NCI-H2227 (cell line): ENCODE measurements around the gene ODAPH.
"Not testable (repeated sequence)": the region's sequence is repeated elsewhere in the genome, so short reads cannot be mapped to it uniquely, and the experiment has no call there.

Experiments
- DNase-seq: peaks from one replicate; lab custom pipeline; 2025; ENCODE audit not compliant: unreplicated experiment; lab: John Stamatoyannopoulos, UW

ODAPH gene

DNA sequence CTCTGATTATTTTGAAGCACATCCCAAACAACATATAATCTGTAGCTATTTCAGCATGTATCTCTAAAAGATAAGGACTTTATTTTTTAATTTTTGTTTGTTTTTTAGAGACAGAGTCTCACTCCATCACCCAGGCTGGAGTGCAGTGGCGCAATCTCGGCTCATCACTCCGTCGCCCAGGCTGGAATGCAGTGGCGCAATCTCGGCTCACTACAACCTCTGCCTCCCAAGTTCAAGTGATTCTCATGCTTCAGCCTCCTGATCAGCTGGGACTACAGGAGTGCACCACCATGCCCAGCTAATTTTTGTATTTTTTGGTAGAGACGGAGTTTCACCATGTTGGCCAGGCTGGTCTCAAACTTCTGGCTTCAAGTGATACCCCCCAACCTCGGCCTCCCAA, 11.6 kb upstream of the ODAPH start:
- DNase-seq, result not testable (repeated sequence)

- DNase-seq, result no peak
Observed at GRCh38 chr4:75544870-75545269, 11.0 kb upstream of the ODAPH start.

DNA sequence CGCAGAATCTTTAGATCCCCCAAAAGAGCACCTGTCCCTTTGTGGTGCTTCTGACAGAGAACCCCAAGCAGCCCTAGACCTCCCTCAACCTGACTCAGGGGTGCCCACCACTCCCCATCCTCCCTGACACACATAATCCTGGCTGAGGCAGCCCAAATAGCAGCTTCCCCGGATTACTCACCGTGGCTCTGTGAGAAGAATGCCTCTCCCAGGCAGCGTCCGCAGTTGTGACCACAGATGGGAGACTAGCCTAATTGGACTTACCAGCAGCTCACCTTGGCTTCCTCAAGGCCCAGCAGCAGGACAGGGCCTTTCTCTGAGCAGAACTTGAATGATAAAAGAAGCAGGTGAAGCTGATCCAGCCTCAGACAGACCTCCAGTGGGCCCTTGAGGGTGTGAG, 10.3 kb upstream of the ODAPH start:
- no peak for DNase-seq

GRCh38 chr4:75547647-75548387, 8.0 kb upstream of the ODAPH start:
- no peak for DNase-seq

DNA sequence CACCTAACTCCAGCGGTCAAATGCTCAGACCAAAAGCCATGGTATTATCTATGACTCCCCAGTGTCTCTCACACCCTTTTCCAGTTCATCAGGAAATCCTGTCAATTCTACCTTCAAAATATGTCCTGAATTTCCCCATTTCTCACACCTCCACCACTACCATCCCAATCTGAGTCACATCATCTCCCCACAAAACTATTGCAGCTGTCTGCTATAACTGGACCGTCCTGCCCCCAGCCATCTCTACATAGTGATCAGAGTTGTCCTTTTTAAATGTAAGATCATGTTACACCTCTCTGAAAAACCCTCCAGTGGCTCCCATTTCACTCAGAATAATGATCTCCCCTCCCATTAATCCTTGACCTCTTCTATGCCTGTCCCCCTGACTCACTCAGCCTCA, 6.8 kb upstream of the ODAPH start:
- no peak for DNase-seq

DNA sequence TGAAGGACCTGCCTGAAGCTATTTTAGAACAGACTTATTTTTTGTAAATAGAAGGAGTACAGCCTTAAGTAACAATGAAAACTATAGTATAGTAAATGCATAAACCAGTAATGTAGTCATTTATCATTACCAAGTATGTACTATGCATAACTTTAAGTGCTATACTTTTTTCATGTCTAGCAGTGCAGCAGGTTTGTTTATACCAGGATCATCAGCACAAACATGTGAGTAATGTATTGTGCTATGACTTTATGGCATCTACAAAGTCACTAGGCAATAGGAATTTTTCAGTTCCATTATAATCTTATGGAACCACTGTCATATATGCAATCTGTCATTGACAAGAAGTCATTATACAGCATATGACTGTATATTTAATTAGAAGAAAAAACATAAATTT, 3.4 kb upstream of the ODAPH start:
- DNase-seq, result no peak

- DNase-seq, result no peak
Observed at GRCh38 chr4:75557696-75558095, 1.8 kb downstream of the ODAPH start.

DNA sequence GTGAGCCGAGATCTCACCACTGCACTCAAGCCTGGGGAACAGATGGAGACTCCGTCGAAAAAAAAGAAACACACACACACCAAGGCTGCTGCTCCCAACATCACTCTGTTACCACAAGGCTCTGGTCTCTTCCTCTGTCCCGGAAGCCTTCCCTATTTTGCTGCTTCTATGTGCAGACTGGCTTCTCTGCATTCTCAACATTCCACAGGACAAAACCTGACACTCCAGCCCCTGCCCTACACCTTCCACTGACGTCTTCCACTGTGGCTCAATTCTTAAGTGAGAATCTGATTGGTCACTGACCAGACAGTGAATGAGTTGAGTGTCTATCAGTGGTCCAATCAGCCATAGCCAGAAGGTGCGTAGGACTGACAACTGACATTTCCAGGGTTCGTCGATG, 5.9 kb downstream of the ODAPH start:
- DNase-seq, result no peak

GRCh38 chr4:75564023-75564422, 8.2 kb downstream of the ODAPH start:
- no peak for DNase-seq

GRCh38 chr4:75565481-75565880, 9.6 kb downstream of the ODAPH start:
- no peak for DNase-seq

GRCh38 chr4:75566911-75567310, 11.0 kb downstream of the ODAPH start:
- no peak for DNase-seq

GRCh38 chr4:75567725-75568124, 11.9 kb downstream of the ODAPH start:
- DNase-seq, result no peak

DNA sequence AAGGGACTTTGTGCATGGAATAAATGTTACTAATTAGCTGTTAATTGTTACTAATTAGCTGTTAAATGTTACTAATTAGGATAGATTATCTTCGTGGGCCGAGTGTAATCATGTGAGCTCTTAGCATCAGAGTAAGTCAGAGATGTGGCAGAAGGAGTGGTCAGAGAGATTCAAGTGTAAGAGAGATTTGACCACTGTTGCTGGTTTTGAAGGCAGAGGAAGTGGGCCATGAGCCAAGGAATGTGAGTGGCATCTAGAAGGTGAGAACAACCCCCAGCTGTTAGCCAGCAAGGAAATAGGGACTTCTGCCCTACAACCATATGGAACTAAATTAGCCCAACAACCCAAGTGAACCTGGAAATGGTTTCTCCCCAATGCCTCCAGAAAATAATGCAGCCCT, 28.2 kb downstream of the ODAPH start:
- DNase-seq, result no peak

DNA sequence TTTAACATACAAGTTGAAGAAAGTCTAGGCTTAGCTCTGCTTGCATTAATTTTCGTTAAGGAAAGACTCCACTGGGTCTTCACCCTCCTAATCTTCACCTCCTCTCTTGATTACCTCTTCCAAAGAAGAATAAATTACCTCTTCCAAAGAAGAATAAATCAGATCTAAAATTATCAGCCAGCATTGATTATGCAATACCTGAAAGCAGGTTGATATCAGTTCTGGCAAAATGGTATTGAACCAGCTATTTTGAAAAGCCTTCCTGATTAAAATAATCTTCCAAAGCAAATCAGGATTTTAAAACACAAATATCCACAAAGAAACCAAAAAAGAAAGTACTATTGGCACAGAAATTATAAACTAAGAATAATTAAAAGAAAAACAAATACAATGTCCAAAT, 37.5 kb downstream of the ODAPH start:
- DNase-seq, result no peak

DNA sequence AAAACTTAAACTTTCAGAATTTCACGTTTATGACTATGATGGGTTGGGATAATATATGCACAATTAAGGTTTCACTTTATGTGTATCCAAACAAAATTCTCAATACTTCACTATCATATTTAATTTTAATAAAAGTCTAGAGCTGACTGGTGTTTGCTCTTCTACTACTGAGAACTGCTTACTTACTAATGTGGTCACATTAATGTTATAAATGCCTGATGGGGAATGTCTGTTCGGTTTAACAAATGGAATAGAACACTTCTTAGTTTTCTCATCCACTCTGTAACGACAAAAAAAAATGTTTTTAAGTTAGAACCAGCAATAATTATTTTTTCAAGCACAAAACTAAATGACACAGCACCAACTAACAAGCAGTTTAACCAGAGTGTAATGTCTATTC, 40.2 kb downstream of the ODAPH start:
- no peak for DNase-seq

DNA sequence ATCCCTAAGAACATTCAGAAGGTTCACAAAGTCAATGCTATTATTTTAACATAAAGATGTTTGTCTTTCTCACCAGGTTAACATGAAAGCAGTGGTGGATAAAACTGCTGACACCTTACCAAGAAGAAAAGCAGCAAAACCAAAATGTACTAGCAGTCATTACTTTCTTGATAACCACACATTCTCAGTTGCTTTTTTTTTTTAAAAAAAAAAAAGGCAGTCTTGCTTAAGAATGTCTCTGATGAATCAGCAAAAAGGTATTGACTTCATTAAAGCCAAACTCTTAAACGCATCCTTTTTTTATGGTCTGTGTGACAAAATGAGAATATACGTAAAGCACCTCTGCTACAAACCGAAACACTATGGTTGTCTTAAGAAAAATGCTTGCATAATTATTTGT, 42.5 kb downstream of the ODAPH start:
- DNase-seq, result no peak

- DNase-seq, result no peak
Observed at GRCh38 chr4:75599647-75600046, 43.8 kb downstream of the ODAPH start.

DNA sequence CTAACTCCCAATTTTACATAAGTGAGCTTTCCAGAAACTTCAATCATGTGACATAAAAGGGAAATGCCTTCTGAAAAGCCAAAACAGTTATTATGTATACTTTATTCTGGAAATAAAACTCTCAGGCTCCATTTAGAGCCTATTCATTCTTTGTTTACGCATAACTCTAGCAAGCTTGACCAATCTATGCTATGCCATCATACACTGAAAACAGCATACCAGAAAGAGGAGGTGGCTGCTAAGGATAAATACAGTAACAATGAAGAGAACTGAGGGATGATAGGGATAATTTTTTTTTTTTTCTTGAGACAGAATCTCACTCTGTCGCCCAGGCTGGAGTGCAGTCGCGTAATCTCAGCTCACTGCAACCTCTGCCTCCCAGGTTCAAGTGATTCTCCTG, 50.1 kb downstream of the ODAPH start:
- no peak for DNase-seq

GRCh38 chr4:75612306-75612705, 56.4 kb downstream of the ODAPH start:
- no peak for DNase-seq
